K562 (cell line): ENCODE data around the gene PIP4K2A. TPM values are rescaled to one million over a fixed set of nuclear protein-coding genes. Genes with fewer than 3 reads are reported as not detected.

ENCODE experiments used
- ETV1 ChIP-seq: fragments of 450-650 bp; conservative IDR thresholded peaks from 2 replicates; pipeline ENCODE4 v1.6.1; 2016; ENCODE audit warnings: missing genetic modification characterization, control low read depth, low read depth, missing compliant biosample characterization
- FIP1L1 ChIP-seq: fragments of 200-400 bp; formaldehyde crosslinking; IDR thresholded peaks from 2 replicates; pipeline ENCODE4 v1.6.1; 2018; ENCODE audit warnings: mild to moderate bottlenecking, low read depth, low read length; ENCODE audit not compliant: poor library complexity, severe bottlenecking
- FUS ChIP-seq: fragments of 200-400 bp; formaldehyde crosslinking; optimal IDR thresholded peaks from 2 replicates; pipeline ENCODE3; 2017; ENCODE audit warnings: low read depth, low read length
- MYBL2 ChIP-seq, 2 experiments: fragments of 450-650 bp in 1 of 2; sonication (generic) in 1 of 2; formaldehyde crosslinking in 1 of 2; IDR thresholded peaks; 2 replicates each; pipeline versions ENCODE4 v1.6.1 to v1.8.1; 2017 to 2022; ENCODE audit warnings: borderline replicate concordance in 1 of 2, inconsistent platforms in 1 of 2, low read depth in 1 of 2, mild to moderate bottlenecking in 1 of 2, missing genetic modification reagents in 1 of 2, moderate library complexity in 1 of 2
- NFXL1 ChIP-seq: fragments of 450-650 bp; formaldehyde crosslinking; IDR thresholded peaks from 2 replicates; pipeline ENCODE4 v1.4.0; 2021; ENCODE audit warnings: mild to moderate bottlenecking
- THRAP3 ChIP-seq: fragments of 450-650 bp; IDR thresholded peaks from 2 replicates; pipeline ENCODE4 v1.6.1; 2016; ENCODE audit warnings: mild to moderate bottlenecking, inconsistent platforms, borderline replicate concordance
- ZNF695 ChIP-seq: fragments of 450-650 bp; formaldehyde crosslinking; IDR thresholded peaks from 2 replicates; pipeline ENCODE4 v1.4.0; 2020; ENCODE audit warnings: mild to moderate bottlenecking, moderate library complexity
- ZNF77 ChIP-seq: fragments of 250-450 bp; sonication (Bioruptor Pico); IDR thresholded peaks from 2 replicates; pipeline ENCODE4 v1.5.0; 2020
- polyA plus RNA-seq, 8 experiments: library from polyadenylated mRNA; depleted of rRNA in 4 of 8; stranded (reverse) in 5 of 8; unstranded in 3 of 8; fragments of >200 nt; fragmentation: Nextera tagmentation in 2 of 8; fragmentation: Illumina TruSeq in 1 of 8; extraction: Ambion mirVana in 2 of 8; extraction: Trizol in 1 of 8; gene quantifications; 2 replicates each; pipeline versions ENCODE4 v1.2.1 to v1.2.3, GENCODE V29; 2011 to 2014; ENCODE audit warnings: inconsistent platforms in 1 of 8, missing spikeins in 1 of 8
- total RNA-seq, 7 experiments: library from RNA; depleted of rRNA in 6 of 7; stranded (reverse); fragments of >200 nt in 6 of 7; fragmentation: Illumina TruSeq in 2 of 7; extraction: Trizol in 2 of 7; gene quantifications; 2 replicates each; pipeline versions ENCODE4 v1.2.1 to v1.2.3, GENCODE V29; 2011 to 2021; ENCODE audit warnings: low replicate concordance in 1 of 7
- TF ChIP-seq, protein P1 (sequence below), 2 experiments: fragments of 450-650 bp; formaldehyde crosslinking in 1 of 2; IDR thresholded peaks; 2 replicates each; pipeline versions ENCODE4 v1.4.0 to v1.6.1; 2014 to 2020; ENCODE audit warnings: mild to moderate bottlenecking in 2 of 2, borderline replicate concordance in 1 of 2, low read depth in 1 of 2
- TF ChIP-seq, protein P2 (sequence below): conservative IDR thresholded peaks from 2 replicates; pipeline ENCODE4 v1.6.1; 2011; ENCODE audit warnings: low read depth, mild to moderate bottlenecking, low read length; ENCODE audit not compliant: control insufficient read depth
- TF ChIP-seq, protein P3 (sequence below): fragments of 450-650 bp; formaldehyde crosslinking; IDR thresholded peaks from 2 replicates; pipeline ENCODE4 v1.4.0; 2020; ENCODE audit warnings: mild to moderate bottlenecking, moderate library complexity
- TF ChIP-seq, protein P4 (sequence below): fragments of 450-650 bp; IDR thresholded peaks from 2 replicates; pipeline ENCODE4 v1.6.1; 2016; ENCODE audit warnings: antibody characterized with exemption
- TF ChIP-seq, protein P5 (sequence below): fragments of 250-450 bp; sonication (Bioruptor Pico); IDR thresholded peaks from 2 replicates; pipeline ENCODE4 v1.8.0; 2021; ENCODE audit warnings: moderate library complexity, mild to moderate bottlenecking, inconsistent platforms

Gene PIP4K2A
- total and polyA plus RNA-seq, 9 of the 15 experiments (the other 6 are each of a cell fraction or from before 2014, with no cell fraction given) = 35.6 to 117 (median 71.9) TPM

DNA sequence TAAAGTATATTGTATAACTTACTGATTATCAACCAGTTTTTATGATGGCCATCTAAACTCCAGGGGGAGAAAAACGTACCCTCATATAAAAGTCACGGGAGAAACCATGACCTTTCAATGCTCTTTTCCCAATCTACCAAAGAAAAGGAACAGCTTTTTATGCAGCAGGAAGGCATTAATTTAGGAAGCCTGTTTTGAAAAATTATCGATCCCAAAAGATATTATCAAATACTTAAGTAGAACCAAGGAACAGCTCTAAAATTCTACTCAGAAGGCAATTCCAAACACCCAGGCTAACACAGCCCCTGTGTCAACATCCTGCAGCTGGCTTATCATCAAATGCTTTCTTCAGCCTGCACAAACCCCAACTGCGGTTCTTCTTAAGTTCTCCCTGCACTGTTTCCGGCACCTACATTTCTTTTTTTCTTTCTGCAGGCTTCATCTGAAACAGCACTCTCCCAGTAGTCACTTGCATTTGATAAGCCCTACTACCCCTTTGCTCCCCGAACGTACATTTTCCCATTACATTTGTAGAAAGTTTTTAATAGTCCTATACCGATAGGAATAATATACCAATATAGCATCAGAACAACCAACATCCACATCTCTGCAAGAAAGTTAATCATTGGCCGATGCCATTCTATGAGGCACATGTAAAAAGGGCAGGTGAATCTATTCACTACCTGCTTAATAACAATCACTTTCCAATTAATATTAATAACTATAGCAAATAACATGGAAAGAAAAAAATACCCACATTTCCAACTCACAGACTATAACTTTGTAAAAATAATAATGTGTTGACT is 47.9 kb downstream of the PIP4K2A start (continued):
- TF ChIP-seq, protein P1, sequence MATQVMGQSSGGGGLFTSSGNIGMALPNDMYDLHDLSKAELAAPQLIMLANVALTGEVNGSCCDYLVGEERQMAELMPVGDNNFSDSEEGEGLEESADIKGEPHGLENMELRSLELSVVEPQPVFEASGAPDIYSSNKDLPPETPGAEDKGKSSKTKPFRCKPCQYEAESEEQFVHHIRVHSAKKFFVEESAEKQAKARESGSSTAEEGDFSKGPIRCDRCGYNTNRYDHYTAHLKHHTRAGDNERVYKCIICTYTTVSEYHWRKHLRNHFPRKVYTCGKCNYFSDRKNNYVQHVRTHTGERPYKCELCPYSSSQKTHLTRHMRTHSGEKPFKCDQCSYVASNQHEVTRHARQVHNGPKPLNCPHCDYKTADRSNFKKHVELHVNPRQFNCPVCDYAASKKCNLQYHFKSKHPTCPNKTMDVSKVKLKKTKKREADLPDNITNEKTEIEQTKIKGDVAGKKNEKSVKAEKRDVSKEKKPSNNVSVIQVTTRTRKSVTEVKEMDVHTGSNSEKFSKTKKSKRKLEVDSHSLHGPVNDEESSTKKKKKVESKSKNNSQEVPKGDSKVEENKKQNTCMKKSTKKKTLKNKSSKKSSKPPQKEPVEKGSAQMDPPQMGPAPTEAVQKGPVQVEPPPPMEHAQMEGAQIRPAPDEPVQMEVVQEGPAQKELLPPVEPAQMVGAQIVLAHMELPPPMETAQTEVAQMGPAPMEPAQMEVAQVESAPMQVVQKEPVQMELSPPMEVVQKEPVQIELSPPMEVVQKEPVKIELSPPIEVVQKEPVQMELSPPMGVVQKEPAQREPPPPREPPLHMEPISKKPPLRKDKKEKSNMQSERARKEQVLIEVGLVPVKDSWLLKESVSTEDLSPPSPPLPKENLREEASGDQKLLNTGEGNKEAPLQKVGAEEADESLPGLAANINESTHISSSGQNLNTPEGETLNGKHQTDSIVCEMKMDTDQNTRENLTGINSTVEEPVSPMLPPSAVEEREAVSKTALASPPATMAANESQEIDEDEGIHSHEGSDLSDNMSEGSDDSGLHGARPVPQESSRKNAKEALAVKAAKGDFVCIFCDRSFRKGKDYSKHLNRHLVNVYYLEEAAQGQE (IDR thresholded peaks at IDR 0.05; ENCODE audit: borderline replicate concordance) = no peak
- TF ChIP-seq, protein P1 (CRISPR knock-in tag; IDR thresholded peaks at IDR 0.05; ENCODE audit: low read depth) = no peak
- TF ChIP-seq, protein P2, sequence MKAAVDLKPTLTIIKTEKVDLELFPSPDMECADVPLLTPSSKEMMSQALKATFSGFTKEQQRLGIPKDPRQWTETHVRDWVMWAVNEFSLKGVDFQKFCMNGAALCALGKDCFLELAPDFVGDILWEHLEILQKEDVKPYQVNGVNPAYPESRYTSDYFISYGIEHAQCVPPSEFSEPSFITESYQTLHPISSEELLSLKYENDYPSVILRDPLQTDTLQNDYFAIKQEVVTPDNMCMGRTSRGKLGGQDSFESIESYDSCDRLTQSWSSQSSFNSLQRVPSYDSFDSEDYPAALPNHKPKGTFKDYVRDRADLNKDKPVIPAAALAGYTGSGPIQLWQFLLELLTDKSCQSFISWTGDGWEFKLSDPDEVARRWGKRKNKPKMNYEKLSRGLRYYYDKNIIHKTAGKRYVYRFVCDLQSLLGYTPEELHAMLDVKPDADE = 0 out of 2 replicates have a peak, but pooled peaks have one; percentile 28
- TF ChIP-seq MYBL2 (IDR thresholded peaks at IDR 0.05; ENCODE audit: low read depth) (no peak), MYBL2 (CRISPR knock-in tag; IDR thresholded peaks at IDR 0.05; ENCODE audit: borderline replicate concordance) (no peak), FIP1L1 (no peak), THRAP3 (no peak), FUS (no peak), NFXL1 (no peak), ZNF695 (CRISPR knock-in tag) (no peak), ETV1 (tag) (peak; percentile 72), ZNF77 (CRISPR knock-in tag) (no peak)
- TF ChIP-seq, protein P3, sequence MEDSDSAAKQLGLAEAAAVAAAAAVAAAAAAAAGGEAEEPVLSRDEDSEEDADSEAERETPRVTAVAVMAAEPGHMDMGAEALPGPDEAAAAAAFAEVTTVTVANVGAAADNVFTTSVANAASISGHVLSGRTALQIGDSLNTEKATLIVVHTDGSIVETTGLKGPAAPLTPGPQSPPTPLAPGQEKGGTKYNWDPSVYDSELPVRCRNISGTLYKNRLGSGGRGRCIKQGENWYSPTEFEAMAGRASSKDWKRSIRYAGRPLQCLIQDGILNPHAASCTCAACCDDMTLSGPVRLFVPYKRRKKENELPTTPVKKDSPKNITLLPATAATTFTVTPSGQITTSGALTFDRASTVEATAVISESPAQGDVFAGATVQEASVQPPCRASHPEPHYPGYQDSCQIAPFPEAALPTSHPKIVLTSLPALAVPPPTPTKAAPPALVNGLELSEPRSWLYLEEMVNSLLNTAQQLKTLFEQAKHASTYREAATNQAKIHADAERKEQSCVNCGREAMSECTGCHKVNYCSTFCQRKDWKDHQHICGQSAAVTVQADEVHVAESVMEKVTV (CRISPR knock-in tag) = no peak
- TF ChIP-seq, protein P4, sequence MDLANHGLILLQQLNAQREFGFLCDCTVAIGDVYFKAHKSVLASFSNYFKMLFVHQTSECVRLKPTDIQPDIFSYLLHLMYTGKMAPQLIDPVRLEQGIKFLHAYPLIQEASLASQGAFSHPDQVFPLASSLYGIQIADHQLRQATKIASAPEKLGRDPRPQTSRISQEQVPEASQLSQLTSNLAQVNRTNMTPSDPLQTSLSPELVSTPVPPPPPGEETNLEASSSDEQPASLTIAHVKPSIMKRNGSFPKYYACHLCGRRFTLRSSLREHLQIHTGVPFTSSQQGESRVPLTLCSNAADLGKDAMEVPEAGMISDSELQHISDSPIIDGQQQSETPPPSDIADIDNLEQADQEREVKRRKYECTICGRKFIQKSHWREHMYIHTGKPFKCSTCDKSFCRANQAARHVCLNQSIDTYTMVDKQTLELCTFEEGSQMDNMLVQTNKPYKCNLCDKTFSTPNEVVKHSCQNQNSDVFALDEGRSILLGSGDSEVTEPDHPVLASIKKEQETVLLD = peak; percentile 27; the same call in 1 of the 2 replicates
- TF ChIP-seq, protein P5, sequence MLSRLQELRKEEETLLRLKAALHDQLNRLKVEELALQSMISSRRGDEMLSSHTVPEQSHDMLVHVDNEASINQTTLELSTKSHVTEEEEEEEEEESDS (CRISPR knock-in tag) = no peak
